Measurements from ENCODE around the gene IFI27L1. TPM values are rescaled to one million over a fixed set of nuclear protein-coding genes. Genes with fewer than 3 reads are reported as not detected.

IFI27L1 gene
- polyA plus RNA-seq, 3 donors = 2.1 to 3.1 (median 2.2) TPM

GRCh38 chr14:94059998-94060397, 21.1 kb upstream of the IFI27L1 start:
- H3K27me3 ChIP-seq (ENCODE audit: control insufficient read depth in 2 of 2, insufficient read depth in 2 of 2, low read length in 2 of 2) = no peaks in the 10 kb centered on the region
- no peak overlapping the region for H3K9ac ChIP-seq (ENCODE audit: insufficient read depth, low read length, poor library complexity, severe bottlenecking)
- Mint-ChIP-seq H3K27me3 (ENCODE audit: low read depth in 3 of 3) (peaks cover 0 to 2% (median 1%) of the 10 kb centered on the region in 3 donors), H3K4me3 (no peak overlapping the region), H3K4me1 (peaks cover 12% of the 10 kb centered on the region), H3K27ac (peak overlapping the region in 1 of 7 donors; percentile 23), H3K36me3 (peaks cover 73 to 80% of the 10 kb centered on the region in 2 donors), H3K9me3 (no peaks in the 10 kb centered on the region)
- H3K27ac ChIP-seq (ENCODE audit: low read depth in 1 of 2, low read length in 2 of 2) = no peak overlapping the region
- no peak for DNase-seq
- H3K79me2 ChIP-seq (ENCODE audit: insufficient read depth, low read length) = peaks cover 25% of the 10 kb centered on the region
- H2AFZ ChIP-seq (ENCODE audit: insufficient read depth, low read depth, low read length, poor library complexity, severe bottlenecking) = no peak overlapping the region
- H4K20me1 ChIP-seq (ENCODE audit: insufficient read depth, low read length) = peaks cover 45% of the 10 kb centered on the region
- TF ChIP-seq CTCF (IDR thresholded peaks at IDR 0.05) = no peak
- intact Hi-C loops (cut with micrococcal nuclease) = no loop called here
- WGBS (ENCODE audit: insufficient coverage) = 92% methylated on average over 3 of the region's 5 CpGs
- H3K4me2 ChIP-seq (replicated peaks; ENCODE audit: extremely low read depth, low read length, poor library complexity, severe bottlenecking) = no peak overlapping the region
- H3K9me3 ChIP-seq (replicated peaks in 1 of 2; ENCODE audit: control insufficient read depth in 1 of 2, insufficient read depth in 1 of 2, low read length in 2 of 2) = no peaks in the 10 kb centered on the region
- no peaks in the 10 kb centered on the region for H3K4me1 ChIP-seq (ENCODE audit: control insufficient read depth in 1 of 2, insufficient read depth in 2 of 2, low read length in 2 of 2)
- H3K4me3 ChIP-seq (replicated peaks in 1 of 3; ENCODE audit: low read depth in 2 of 3, low read length in 3 of 3) = no peak overlapping the region
- H3K36me3 ChIP-seq (replicated peaks in 1 of 2; ENCODE audit: control insufficient read depth in 1 of 2, insufficient read depth in 2 of 2, low read length in 2 of 2) = peaks cover 77 to 95% of the 10 kb centered on the region in 2 donors

- intact Hi-C loops (cut with micrococcal nuclease) = no loop called here
- no peak overlapping the region for H3K9ac ChIP-seq (ENCODE audit: insufficient read depth, low read length, poor library complexity, severe bottlenecking)
- Mint-ChIP-seq H3K36me3 (peaks cover 52 to 71% of the 10 kb centered on the region in 2 donors), H3K4me1 (peaks cover 13% of the 10 kb centered on the region), H3K27me3 (ENCODE audit: low read depth in 3 of 3) (peaks cover 0 to 2% (median 1%) of the 10 kb centered on the region in 3 donors), H3K27ac (peak overlapping the region in 4 of 7 donors; percentile 19 to 73 (median 56)), H3K9me3 (no peaks in the 10 kb centered on the region), H3K4me3 (no peak overlapping the region)
- H3K4me1 ChIP-seq (ENCODE audit: control insufficient read depth in 1 of 2, insufficient read depth in 2 of 2, low read length in 2 of 2) = no peaks in the 10 kb centered on the region
- H3K27ac ChIP-seq (ENCODE audit: low read depth in 1 of 2, low read length in 2 of 2) = no peak overlapping the region
- H4K20me1 ChIP-seq (ENCODE audit: insufficient read depth, low read length) = peaks cover 69% of the 10 kb centered on the region
- H3K36me3 ChIP-seq (replicated peaks in 1 of 2; ENCODE audit: control insufficient read depth in 1 of 2, insufficient read depth in 2 of 2, low read length in 2 of 2) = peaks cover 53 to 75% of the 10 kb centered on the region in 2 donors
- H2AFZ ChIP-seq (ENCODE audit: insufficient read depth, low read depth, low read length, poor library complexity, severe bottlenecking) = no peak overlapping the region
- H3K4me2 ChIP-seq (replicated peaks; ENCODE audit: extremely low read depth, low read length, poor library complexity, severe bottlenecking) = no peak overlapping the region
- WGBS (ENCODE audit: insufficient coverage) = 96% methylated on average over 4 of the region's 9 CpGs
- H3K27me3 ChIP-seq (ENCODE audit: control insufficient read depth in 2 of 2, insufficient read depth in 2 of 2, low read length in 2 of 2) = no peaks in the 10 kb centered on the region
- H3K9me3 ChIP-seq (replicated peaks in 1 of 2; ENCODE audit: control insufficient read depth in 1 of 2, insufficient read depth in 1 of 2, low read length in 2 of 2) = no peaks in the 10 kb centered on the region
- TF ChIP-seq CTCF (IDR thresholded peaks at IDR 0.05) = no peak
- DNase-seq = no peak
- peaks cover 47% of the 10 kb centered on the region for H3K79me2 ChIP-seq (ENCODE audit: insufficient read depth, low read length)
- no peak overlapping the region for H3K4me3 ChIP-seq (replicated peaks in 1 of 3; ENCODE audit: low read depth in 2 of 3, low read length in 3 of 3)
Observed at GRCh38 chr14:94062344-94062940, 18.7 kb upstream of the IFI27L1 start.

Data from CD14-positive monocyte (primary cell).